Measurements from ENCODE around the gene FAM107B. TPM values are rescaled to one million over a fixed set of nuclear protein-coding genes. Genes with fewer than 3 reads are reported as not detected.

The FAM107B gene
- total and polyA plus RNA-seq, 2 experiments from 2014 or later, result 11.0 to 17.6 TPM

DNA sequence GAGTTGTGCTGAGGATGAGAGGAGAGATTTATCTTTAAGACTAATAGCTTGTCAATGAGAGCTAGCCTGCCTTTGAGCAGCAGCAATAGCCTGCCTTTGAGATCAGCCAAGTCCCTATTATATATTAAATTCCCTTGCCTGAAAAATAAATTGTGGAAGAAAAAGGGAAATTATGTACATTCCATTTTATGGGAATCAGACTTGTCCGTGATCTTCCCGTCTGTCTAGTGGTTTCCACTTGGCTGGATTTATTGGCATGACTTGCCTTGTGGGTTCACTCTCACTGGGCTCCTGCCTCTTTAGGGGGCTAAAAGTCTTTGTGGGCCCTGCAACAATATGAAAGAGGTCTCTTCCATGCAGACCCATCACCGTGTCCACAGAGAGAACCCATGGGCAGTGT is 272.3 kb downstream of the FAM107B start (continued):
- TF ChIP-seq, protein P1, sequence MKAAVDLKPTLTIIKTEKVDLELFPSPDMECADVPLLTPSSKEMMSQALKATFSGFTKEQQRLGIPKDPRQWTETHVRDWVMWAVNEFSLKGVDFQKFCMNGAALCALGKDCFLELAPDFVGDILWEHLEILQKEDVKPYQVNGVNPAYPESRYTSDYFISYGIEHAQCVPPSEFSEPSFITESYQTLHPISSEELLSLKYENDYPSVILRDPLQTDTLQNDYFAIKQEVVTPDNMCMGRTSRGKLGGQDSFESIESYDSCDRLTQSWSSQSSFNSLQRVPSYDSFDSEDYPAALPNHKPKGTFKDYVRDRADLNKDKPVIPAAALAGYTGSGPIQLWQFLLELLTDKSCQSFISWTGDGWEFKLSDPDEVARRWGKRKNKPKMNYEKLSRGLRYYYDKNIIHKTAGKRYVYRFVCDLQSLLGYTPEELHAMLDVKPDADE (IDR thresholded peaks at IDR 0.05), result no peak
- TF ChIP-seq POLR2AphosphoS5 (IDR thresholded peaks at IDR 0.05; ENCODE audit: low read depth) (no peak), STAT1 (IDR thresholded peaks at IDR 0.05; ENCODE audit: unreplicated experiment) (no peak), EZH2 (IDR thresholded peaks at IDR 0.05; ENCODE audit: low read depth, unreplicated experiment) (no peak), CREB1 (CRISPR knock-in tag; IDR thresholded peaks at IDR 0.05; ENCODE audit: low read depth) (no peak)

DNA sequence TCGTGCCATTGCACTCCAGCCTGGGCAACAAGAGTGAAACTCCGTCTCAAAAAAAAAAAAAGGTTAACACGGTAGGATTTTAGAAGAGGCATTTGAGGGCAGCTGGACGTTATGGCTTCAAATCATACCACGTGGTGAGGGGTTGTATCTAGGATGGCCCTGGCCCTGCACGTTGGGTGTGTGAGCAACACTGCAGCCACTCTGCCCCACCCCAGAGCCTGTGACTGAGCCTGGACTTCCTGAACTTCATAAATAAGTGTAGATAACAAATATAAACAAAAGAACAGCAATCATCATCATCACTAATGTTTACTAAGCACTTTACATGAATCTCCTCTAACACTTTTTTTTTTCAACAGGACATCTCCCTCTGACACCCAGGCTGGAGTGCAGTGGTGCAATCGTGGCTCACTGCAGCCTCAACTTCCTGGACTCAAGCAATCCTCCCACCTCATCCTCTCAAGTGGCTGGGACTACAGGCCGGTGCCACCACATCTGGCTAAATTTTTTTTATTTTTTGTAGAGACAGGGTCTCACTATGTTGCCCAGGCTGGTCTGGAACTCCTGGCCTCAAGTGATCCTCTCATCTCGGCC is 274.4 kb downstream of the FAM107B start:
- H3K9me2 ChIP-seq (ENCODE audit: insufficient read depth), result no peaks in the 10 kb centered on the region
- H3K79me2 ChIP-seq (replicated peaks; ENCODE audit: insufficient read depth), result no peaks in the 10 kb centered on the region
- Mint-ChIP-seq H3K4me1 (peaks cover 10% of the 10 kb centered on the region), H3K27me3 (ENCODE audit: insufficient read depth, low read depth, poor library complexity) (peaks cover 6% of the 10 kb centered on the region), H3K9me3 (no peaks in the 10 kb centered on the region), H3K27ac (no peak overlapping the region), H3K4me3 (no peak overlapping the region), H3K36me3 (ENCODE audit: low read depth) (no peaks in the 10 kb centered on the region)
- no peaks in the 10 kb centered on the region for H3F3A ChIP-seq (replicated peaks; ENCODE audit: low read depth)
- no peak overlapping the region for H3K27ac ChIP-seq (ENCODE audit: low read depth)
- H2AFZ ChIP-seq, result no peak overlapping the region
- H4K20me1 ChIP-seq (replicated peaks; ENCODE audit: insufficient read depth), result no peaks in the 10 kb centered on the region
- no peak overlapping the region for H3K4me3 ChIP-seq
- peaks cover 17% of the 10 kb centered on the region for H3K4me1 ChIP-seq (ENCODE audit: insufficient read depth)
- ATAC-seq, result no peak
- TF ChIP-seq NANOG (IDR thresholded peaks at IDR 0.05; ENCODE audit: borderline replicate concordance) (no peak), EZH2 (IDR thresholded peaks at IDR 0.05; ENCODE audit: low read depth, unreplicated experiment) (no peak), EZH2phosphoT487 (IDR thresholded peaks at IDR 0.05; ENCODE audit: unreplicated experiment) (no peak), JUNB (IDR thresholded peaks at IDR 0.05; ENCODE audit: unreplicated experiment) (no peak)
- TF ChIP-seq, protein P1 (IDR thresholded peaks at IDR 0.05), result no peak
- H3K36me3 ChIP-seq (ENCODE audit: insufficient read depth), result no peaks in the 10 kb centered on the region
- no peak overlapping the region for H3K4me2 ChIP-seq
- no peaks in the 10 kb centered on the region for H3K27me3 ChIP-seq (ENCODE audit: insufficient read depth)
- no peak for DNase-seq (ENCODE audit: low spot score)

DNA sequence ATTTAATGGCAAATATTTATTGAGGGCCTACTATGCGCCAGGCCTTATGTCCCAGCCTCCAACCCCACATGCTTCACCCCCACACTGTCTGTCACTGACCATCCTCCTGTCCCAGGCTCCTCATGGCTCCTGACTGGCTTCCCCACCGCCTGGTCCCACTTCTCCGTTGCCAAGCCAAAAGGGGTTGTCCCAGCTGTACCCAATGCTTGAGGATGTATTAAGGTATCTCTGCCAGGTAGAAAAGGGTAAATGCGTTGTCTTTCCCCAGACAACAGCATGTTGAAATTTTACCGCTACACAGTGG is 275.1 kb downstream of the FAM107B start:
- Mint-ChIP-seq H3K27ac (no peak overlapping the region), H3K9me3 (no peaks in the 10 kb centered on the region), H3K36me3 (ENCODE audit: low read depth) (no peaks in the 10 kb centered on the region), H3K4me3 (no peak overlapping the region), H3K4me1 (peaks cover 10% of the 10 kb centered on the region), H3K27me3 (ENCODE audit: insufficient read depth, low read depth, poor library complexity) (peaks cover 6% of the 10 kb centered on the region)
- Histone ChIP-seq H3K4me3 (no peak overlapping the region), H3K36me3 (ENCODE audit: insufficient read depth) (no peaks in the 10 kb centered on the region), H3K27ac (ENCODE audit: low read depth) (no peak overlapping the region), H4K20me1 (replicated peaks; ENCODE audit: insufficient read depth) (no peaks in the 10 kb centered on the region), H2AFZ (no peak overlapping the region), H3K79me2 (replicated peaks; ENCODE audit: insufficient read depth) (no peaks in the 10 kb centered on the region), H3K9me2 (ENCODE audit: insufficient read depth) (no peaks in the 10 kb centered on the region), H3K4me1 (ENCODE audit: insufficient read depth) (peaks cover 17% of the 10 kb centered on the region), H3K4me2 (no peak overlapping the region), H3K27me3 (ENCODE audit: insufficient read depth) (no peaks in the 10 kb centered on the region), H3F3A (replicated peaks; ENCODE audit: low read depth) (no peaks in the 10 kb centered on the region)
- DNase-seq (ENCODE audit: low spot score) (no peak), ATAC-seq (no peak)
- TF ChIP-seq, protein P2, sequence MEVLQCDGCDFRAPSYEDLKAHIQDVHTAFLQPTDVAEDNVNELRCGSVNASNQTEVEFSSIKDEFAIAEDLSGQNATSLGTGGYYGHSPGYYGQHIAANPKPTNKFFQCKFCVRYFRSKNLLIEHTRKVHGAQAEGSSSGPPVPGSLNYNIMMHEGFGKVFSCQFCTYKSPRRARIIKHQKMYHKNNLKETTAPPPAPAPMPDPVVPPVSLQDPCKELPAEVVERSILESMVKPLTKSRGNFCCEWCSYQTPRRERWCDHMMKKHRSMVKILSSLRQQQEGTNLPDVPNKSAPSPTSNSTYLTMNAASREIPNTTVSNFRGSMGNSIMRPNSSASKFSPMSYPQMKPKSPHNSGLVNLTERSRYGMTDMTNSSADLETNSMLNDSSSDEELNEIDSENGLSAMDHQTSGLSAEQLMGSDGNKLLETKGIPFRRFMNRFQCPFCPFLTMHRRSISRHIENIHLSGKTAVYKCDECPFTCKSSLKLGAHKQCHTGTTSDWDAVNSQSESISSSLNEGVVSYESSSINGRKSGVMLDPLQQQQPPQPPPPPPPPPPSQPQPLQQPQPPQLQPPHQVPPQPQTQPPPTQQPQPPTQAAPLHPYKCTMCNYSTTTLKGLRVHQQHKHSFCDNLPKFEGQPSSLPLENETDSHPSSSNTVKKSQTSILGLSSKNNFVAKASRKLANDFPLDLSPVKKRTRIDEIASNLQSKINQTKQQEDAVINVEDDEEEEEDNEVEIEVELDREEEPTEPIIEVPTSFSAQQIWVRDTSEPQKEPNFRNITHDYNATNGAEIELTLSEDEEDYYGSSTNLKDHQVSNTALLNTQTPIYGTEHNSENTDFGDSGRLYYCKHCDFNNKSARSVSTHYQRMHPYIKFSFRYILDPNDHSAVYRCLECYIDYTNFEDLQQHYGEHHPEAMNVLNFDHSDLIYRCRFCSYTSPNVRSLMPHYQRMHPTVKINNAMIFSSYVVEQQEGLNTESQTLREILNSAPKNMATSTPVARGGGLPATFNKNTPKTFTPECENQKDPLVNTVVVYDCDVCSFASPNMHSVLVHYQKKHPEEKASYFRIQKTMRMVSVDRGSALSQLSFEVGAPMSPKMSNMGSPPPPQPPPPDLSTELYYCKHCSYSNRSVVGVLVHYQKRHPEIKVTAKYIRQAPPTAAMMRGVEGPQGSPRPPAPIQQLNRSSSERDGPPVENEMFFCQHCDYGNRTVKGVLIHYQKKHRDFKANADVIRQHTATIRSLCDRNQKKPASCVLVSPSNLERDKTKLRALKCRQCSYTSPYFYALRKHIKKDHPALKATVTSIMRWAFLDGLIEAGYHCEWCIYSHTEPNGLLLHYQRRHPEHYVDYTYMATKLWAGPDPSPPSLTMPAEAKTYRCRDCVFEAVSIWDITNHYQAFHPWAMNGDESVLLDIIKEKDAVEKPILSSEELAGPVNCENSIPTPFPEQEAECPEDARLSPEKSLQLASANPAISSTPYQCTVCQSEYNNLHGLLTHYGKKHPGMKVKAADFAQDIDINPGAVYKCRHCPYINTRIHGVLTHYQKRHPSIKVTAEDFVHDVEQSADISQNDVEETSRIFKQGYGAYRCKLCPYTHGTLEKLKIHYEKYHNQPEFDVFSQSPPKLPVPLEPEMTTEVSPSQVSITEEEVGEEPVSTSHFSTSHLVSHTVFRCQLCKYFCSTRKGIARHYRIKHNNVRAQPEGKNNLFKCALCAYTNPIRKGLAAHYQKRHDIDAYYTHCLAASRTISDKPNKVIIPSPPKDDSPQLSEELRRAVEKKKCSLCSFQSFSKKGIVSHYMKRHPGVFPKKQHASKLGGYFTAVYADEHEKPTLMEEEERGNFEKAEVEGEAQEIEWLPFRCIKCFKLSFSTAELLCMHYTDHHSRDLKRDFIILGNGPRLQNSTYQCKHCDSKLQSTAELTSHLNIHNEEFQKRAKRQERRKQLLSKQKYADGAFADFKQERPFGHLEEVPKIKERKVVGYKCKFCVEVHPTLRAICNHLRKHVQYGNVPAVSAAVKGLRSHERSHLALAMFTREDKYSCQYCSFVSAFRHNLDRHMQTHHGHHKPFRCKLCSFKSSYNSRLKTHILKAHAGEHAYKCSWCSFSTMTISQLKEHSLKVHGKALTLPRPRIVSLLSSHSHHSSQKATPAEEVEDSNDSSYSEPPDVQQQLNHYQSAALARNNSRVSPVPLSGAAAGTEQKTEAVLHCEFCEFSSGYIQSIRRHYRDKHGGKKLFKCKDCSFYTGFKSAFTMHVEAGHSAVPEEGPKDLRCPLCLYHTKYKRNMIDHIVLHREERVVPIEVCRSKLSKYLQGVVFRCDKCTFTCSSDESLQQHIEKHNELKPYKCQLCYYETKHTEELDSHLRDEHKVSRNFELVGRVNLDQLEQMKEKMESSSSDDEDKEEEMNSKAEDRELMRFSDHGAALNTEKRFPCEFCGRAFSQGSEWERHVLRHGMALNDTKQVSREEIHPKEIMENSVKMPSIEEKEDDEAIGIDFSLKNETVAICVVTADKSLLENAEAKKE (CRISPR knock-in tag; IDR thresholded peaks at IDR 0.05), result no peak
- TF ChIP-seq, protein P1 (IDR thresholded peaks at IDR 0.05), result no peak
- TF ChIP-seq EZH2phosphoT487 (IDR thresholded peaks at IDR 0.05; ENCODE audit: unreplicated experiment) (no peak), JUNB (IDR thresholded peaks at IDR 0.05; ENCODE audit: unreplicated experiment) (no peak)

Measured in GM23338 (cell line).